K562 (cell line): ENCODE measurements around the gene MFN1. TPM values are rescaled to one million over a fixed set of nuclear protein-coding genes. Genes with fewer than 3 reads are reported as not detected.

ENCODE experiments used
- BHLHE40 ChIP-seq: IDR thresholded peaks from 2 replicates; pipeline ENCODE4 v1.6.1; 2011; ENCODE audit warnings: low read length, improper control_type of control experiment
- CEBPG ChIP-seq, 3 experiments: fragments of 200-800 bp in 1 of 3; sonication (Bioruptor generic) in 1 of 3; sonication (generic) in 1 of 3; formaldehyde crosslinking in 1 of 3; IDR thresholded peaks in 2 of 3; conservative IDR thresholded peaks in 1 of 3; 2 replicates each; pipeline versions ENCODE4 v1.6.1 to v1.8.0; 2016 to 2022; ENCODE audit warnings: missing compliant biosample characterization in 2 of 3, missing genetic modification characterization in 2 of 3, mild to moderate bottlenecking in 1 of 3, missing genetic modification reagents in 1 of 3
- CREB1 ChIP-seq, 2 experiments: sonication (generic) in 1 of 2; formaldehyde crosslinking in 1 of 2; IDR thresholded peaks; 2 replicates each; pipeline versions ENCODE4 v1.6.1 to v1.8.0; 2012 to 2022; ENCODE audit warnings: inconsistent platforms in 1 of 2, mild to moderate bottlenecking in 1 of 2, missing genetic modification reagents in 1 of 2, moderate library complexity in 1 of 2
- CREB3L1 ChIP-seq: fragments of 450-650 bp; IDR thresholded peaks from 2 replicates; pipeline ENCODE4 v1.6.1; 2014; ENCODE audit warnings: low read depth, mild to moderate bottlenecking, moderate library complexity, borderline replicate concordance
- FOXP1 ChIP-seq: sonication (generic); formaldehyde crosslinking; IDR thresholded peaks from 2 replicates; pipeline ENCODE4 v1.8.0; 2022; ENCODE audit warnings: mild to moderate bottlenecking, missing genetic modification reagents
- HCFC1 ChIP-seq: IDR thresholded peaks from 2 replicates; pipeline ENCODE4 v1.6.1; 2012; ENCODE audit warnings: low read depth, low read length, improper control_type of control experiment
- HMBOX1 ChIP-seq: sonication (generic); IDR thresholded peaks from 2 replicates; pipeline ENCODE4 v1.6.1; 2016
- MAZ ChIP-seq, 2 experiments: fragments of 450-650 bp in 1 of 2; sonication (generic) in 1 of 2; formaldehyde crosslinking; IDR thresholded peaks in 1 of 2; conservative IDR thresholded peaks in 1 of 2; 2 replicates each; pipeline versions ENCODE4 v1.4.0 to v1.5.0; 2020; ENCODE audit warnings: mild to moderate bottlenecking in 1 of 2, missing genetic modification reagents in 1 of 2
- MBD2 ChIP-seq: sonication (generic); IDR thresholded peaks from 2 replicates; pipeline ENCODE4 v1.6.1; 2016; ENCODE audit warnings: low read depth, borderline replicate concordance
- NR4A1 ChIP-seq, 2 experiments: fragments of 250-450 bp in 1 of 2; fragments of 450-650 bp in 1 of 2; sonication (Bioruptor Pico) in 1 of 2; IDR thresholded peaks; 2 replicates each; pipeline versions ENCODE4 v1.4.0 to v1.6.1; 2016 to 2020; ENCODE audit warnings: mild to moderate bottlenecking in 2 of 2, missing compliant biosample characterization in 1 of 2, missing genetic modification characterization in 1 of 2, moderate library complexity in 1 of 2
- PHF8 ChIP-seq: fragments of 200-600 bp; sonication (generic); IDR thresholded peaks from 2 replicates; pipeline ENCODE4 v1.6.1; 2012; ENCODE audit warnings: mixed run types, mild to moderate bottlenecking, inconsistent platforms, low read length, moderate library complexity, borderline replicate concordance
- PURB ChIP-seq: sonication (generic); formaldehyde crosslinking; IDR thresholded peaks from 2 replicates; pipeline ENCODE4 v1.9.0; 2021; ENCODE audit warnings: low read depth, mild to moderate bottlenecking, missing genetic modification reagents
- SAP30 ChIP-seq: fragments of 200-600 bp; sonication (generic); IDR thresholded peaks from 2 replicates; pipeline ENCODE4 v1.6.1; 2012; ENCODE audit warnings: borderline replicate concordance, low read depth, mild to moderate bottlenecking, moderate library complexity, low read length, control low read depth, inconsistent platforms; ENCODE audit not compliant: insufficient read depth, poor library complexity, severe bottlenecking
- TBP ChIP-seq: optimal IDR thresholded peaks from 2 replicates; pipeline ENCODE3; 2011; ENCODE audit warnings: low read depth, low read length, improper control_type of control experiment
- USF1 ChIP-seq: sonication (generic); formaldehyde crosslinking; IDR thresholded peaks from 2 replicates; pipeline ENCODE4 v1.9.0; 2022; ENCODE audit warnings: mild to moderate bottlenecking, missing genetic modification reagents
- ZBTB7A ChIP-seq: IDR thresholded peaks from 2 replicates; pipeline ENCODE4 v1.6.1; 2011; ENCODE audit warnings: low read depth, mild to moderate bottlenecking, low read length, moderate library complexity, borderline replicate concordance; ENCODE audit not compliant: control insufficient read depth
- ZNF644 ChIP-seq: fragments of 200-800 bp; sonication (Bioruptor generic); IDR thresholded peaks from 2 replicates; pipeline ENCODE4 v1.6.1; 2016; ENCODE audit warnings: low read depth, missing genetic modification characterization, missing compliant biosample characterization
- polyA plus RNA-seq, 8 experiments: library from polyadenylated mRNA; depleted of rRNA in 4 of 8; stranded (reverse) in 5 of 8; unstranded in 3 of 8; fragments of >200 nt; fragmentation: Nextera tagmentation in 2 of 8; fragmentation: Illumina TruSeq in 1 of 8; extraction: Ambion mirVana in 2 of 8; extraction: Trizol in 1 of 8; gene quantifications; 2 replicates each; pipeline versions ENCODE4 v1.2.1 to v1.2.3, GENCODE V29; 2011 to 2014; ENCODE audit warnings: inconsistent platforms in 1 of 8, missing spikeins in 1 of 8
- total RNA-seq, 7 experiments: library from RNA; depleted of rRNA in 6 of 7; stranded (reverse); fragments of >200 nt in 6 of 7; fragmentation: Illumina TruSeq in 2 of 7; extraction: Trizol in 2 of 7; gene quantifications; 2 replicates each; pipeline versions ENCODE4 v1.2.1 to v1.2.3, GENCODE V29; 2011 to 2021; ENCODE audit warnings: low replicate concordance in 1 of 7
- TF ChIP-seq, protein P1 (sequence below), 2 experiments: fragments of 250-450 bp in 1 of 2; fragments of 450-650 bp in 1 of 2; sonication (Bioruptor Pico) in 1 of 2; IDR thresholded peaks; 2 replicates each; pipeline versions ENCODE4 v1.6.1 to v1.8.0; 2016 to 2021; ENCODE audit warnings: mild to moderate bottlenecking in 2 of 2, moderate library complexity in 2 of 2, missing compliant biosample characterization in 1 of 2, missing genetic modification characterization in 1 of 2

Gene MFN1
- total and polyA plus RNA-seq, 9 of the 15 experiments (the other 6 are each of a cell fraction or from before 2014, with no cell fraction given): 10.5 to 42.7 (median 22.6) TPM

DNA sequence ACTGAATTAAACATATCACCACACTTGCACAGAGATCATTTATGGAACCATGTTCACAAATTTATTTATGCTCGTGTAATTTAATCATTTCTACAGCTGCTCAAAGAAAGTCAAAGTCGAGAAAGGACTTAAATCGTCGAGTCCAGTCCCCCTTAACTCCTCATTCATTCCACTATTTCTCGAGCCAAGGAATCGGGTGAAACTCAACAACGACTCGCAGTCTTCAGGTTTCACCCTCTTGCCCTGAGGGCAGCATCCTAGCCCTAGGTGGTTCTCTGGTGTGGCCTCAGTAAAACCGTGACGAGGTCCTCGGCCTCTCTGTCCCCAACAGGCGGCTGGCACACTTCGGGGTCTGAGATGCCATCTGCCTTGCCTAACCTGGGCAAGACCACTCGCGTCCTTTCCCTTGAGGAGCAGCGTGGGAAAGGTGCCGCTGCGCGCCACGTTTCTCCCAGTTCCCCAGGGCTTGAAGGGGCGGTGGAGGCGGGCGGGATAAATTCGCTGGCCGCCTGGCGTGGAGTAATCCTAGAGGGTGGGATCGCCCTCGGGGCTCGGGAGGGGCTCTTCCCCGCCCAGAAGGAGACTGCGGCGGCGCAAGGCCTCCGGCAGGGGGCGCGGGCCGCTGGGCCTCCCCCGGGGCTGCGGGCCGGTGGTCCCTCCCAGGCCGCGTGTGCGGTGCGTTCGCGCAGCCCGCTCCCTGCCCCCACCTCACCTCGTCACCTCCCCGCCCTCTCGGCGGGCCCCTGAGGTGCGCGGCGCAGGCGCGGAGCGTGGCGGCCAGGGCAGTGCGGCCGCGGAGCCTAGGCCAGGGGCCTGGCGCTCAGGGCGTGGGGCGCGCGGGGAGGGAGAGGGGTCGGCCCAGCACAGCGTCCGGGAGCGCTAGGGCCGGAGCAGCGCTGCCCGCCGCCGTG, 25.0 kb upstream of the MFN1 start, which contains the start of gene ZNF639 (continued):
- TF ChIP-seq, protein P1, sequence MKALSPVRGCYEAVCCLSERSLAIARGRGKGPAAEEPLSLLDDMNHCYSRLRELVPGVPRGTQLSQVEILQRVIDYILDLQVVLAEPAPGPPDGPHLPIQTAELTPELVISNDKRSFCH (CRISPR knock-in tag; IDR thresholded peaks at IDR 0.05): no peak
- TF ChIP-seq, protein P1 (tag; IDR thresholded peaks at IDR 0.05): 0 out of 2 replicates have a peak, but pooled peaks have one; percentile 54
- 0 out of 2 replicates have a peak, but pooled peaks have one; percentile 16 for TF ChIP-seq USF1 (CRISPR knock-in tag)
- peak; percentile 98 for TF ChIP-seq ZBTB7A
- peak; percentile 89; the same call in 1 of the 2 replicates for TF ChIP-seq PHF8
- TF ChIP-seq HMBOX1: no peak; the same call in 1 of the 2 replicates
- no peak for TF ChIP-seq SAP30
- peak; percentile 73 to 97 for TF ChIP-seq MAZ (CRISPR knock-in tag; conservative IDR thresholded peaks at IDR 0.05 in 1 of 2, IDR thresholded peaks at IDR 0.05 in 1 of 2)
- TF ChIP-seq CEBPG (CRISPR knock-in tag; IDR thresholded peaks at IDR 0.05): no peak
- TF ChIP-seq CEBPG (tag; conservative IDR thresholded peaks at IDR 0.05 in 1 of 2, IDR thresholded peaks at IDR 0.05 in 1 of 2): no peak
- no peak for TF ChIP-seq ZNF644 (tag)
- peak; percentile 50; the same call in 1 of the 2 replicates for TF ChIP-seq CREB3L1
- peak; percentile 80 for TF ChIP-seq CREB1 (IDR thresholded peaks at IDR 0.05)
- TF ChIP-seq CREB1 (CRISPR knock-in tag; IDR thresholded peaks at IDR 0.05): peak; percentile 73
- TF ChIP-seq MBD2: peak; percentile 29; the same call in 1 of the 2 replicates
- TF ChIP-seq BHLHE40: peak; percentile 67
- TF ChIP-seq PURB: no peak
- peak; percentile 52 for TF ChIP-seq HCFC1
- TF ChIP-seq FOXP1: peak; percentile 99
- TF ChIP-seq NR4A1 (CRISPR knock-in tag; IDR thresholded peaks at IDR 0.05): no peak
- peak; percentile 37; the same call in 1 of the 2 replicates for TF ChIP-seq NR4A1 (tag; IDR thresholded peaks at IDR 0.05)
- TF ChIP-seq TBP: peak; percentile 39
